DOHH2 (cell line): ENCODE data around the gene SCRN1.

Experiments
- H3F3A ChIP-seq: fragments of 200-600 bp; sonication (generic), shearing (Covaris generic); 2 replicates; pipeline ENCODE4 v1.6.0; 2016; ENCODE audit warnings: antibody characterized with exemption, mild to moderate bottlenecking; ENCODE audit not compliant: control insufficient read depth, insufficient read depth
- H3K27ac ChIP-seq: fragments of 200-600 bp; sonication (generic); 2 replicates; pipeline ENCODE4 v1.5.1; 2014; ENCODE audit warnings: low read depth, mild to moderate bottlenecking, low read length, moderate library complexity
- H3K27me3 ChIP-seq: fragments of 200-600 bp; sonication (generic); 2 replicates; pipeline ENCODE4 v1.6.1; 2014; ENCODE audit warnings: mild to moderate bottlenecking, low read length, mixed read lengths; ENCODE audit not compliant: control insufficient read depth
- H3K36me3 ChIP-seq: fragments of 200-600 bp; sonication (generic); 2 replicates; pipeline ENCODE4 v1.6.1; 2014; ENCODE audit warnings: mild to moderate bottlenecking, low read length, moderate library complexity, mixed read lengths; ENCODE audit not compliant: control insufficient read depth
- H3K4me1 ChIP-seq: fragments of 200-600 bp; sonication (generic); 2 replicates; pipeline ENCODE4 v1.6.1; 2014; ENCODE audit warnings: mild to moderate bottlenecking, low read length, mixed read lengths; ENCODE audit not compliant: control insufficient read depth
- H3K4me2 ChIP-seq: fragments of 200-600 bp; sonication (generic); 2 replicates; pipeline ENCODE4 v1.6.0; 2014; ENCODE audit warnings: mild to moderate bottlenecking, low read length, moderate library complexity
- H3K4me3 ChIP-seq: fragments of 200-600 bp; sonication (generic); 2 replicates; pipeline ENCODE4 v1.5.1; 2014; ENCODE audit warnings: mild to moderate bottlenecking, low read length, mixed read lengths
- H3K79me2 ChIP-seq: fragments of 200-600 bp; sonication (generic); 2 replicates; pipeline ENCODE4 v1.6.1; 2014; ENCODE audit warnings: mild to moderate bottlenecking, low read length, mixed read lengths; ENCODE audit not compliant: control insufficient read depth
- H3K9me2 ChIP-seq: fragments of 200-600 bp; sonication (generic); replicated peaks from 2 replicates; pipeline ENCODE4 v1.6.1; 2014; ENCODE audit warnings: mild to moderate bottlenecking, low read length, mixed read lengths; ENCODE audit not compliant: control insufficient read depth
- H3K9me3 ChIP-seq: fragments of 200-600 bp; sonication (generic); 2 replicates; pipeline ENCODE4 v1.6.1; 2014; ENCODE audit warnings: antibody characterized with exemption, low read length, mixed read lengths; ENCODE audit not compliant: control insufficient read depth, insufficient read depth
- H4K20me1 ChIP-seq: fragments of 200-600 bp; sonication (generic); 2 replicates; pipeline ENCODE4 v1.6.0; 2014; ENCODE audit warnings: low read depth, mild to moderate bottlenecking, antibody characterized with exemption, low read length, moderate library complexity; ENCODE audit not compliant: control insufficient read depth, insufficient read depth
- CTCF ChIP-seq: fragments of 200-600 bp; sonication (generic); IDR thresholded peaks from one replicate; pipeline ENCODE4 v1.5.1; 2014; ENCODE audit warnings: antibody characterized with exemption, mild to moderate bottlenecking, low read depth, low read length; ENCODE audit not compliant: poor library complexity, severe bottlenecking
- EZH2phosphoT487 ChIP-seq: fragments of 200-600 bp; sonication (generic); IDR thresholded peaks from 2 replicates; pipeline ENCODE4 v1.6.1; 2017; ENCODE audit warnings: borderline replicate concordance, mild to moderate bottlenecking, antibody characterized with exemption, low read length, moderate library complexity, mixed read lengths

SCRN1 gene

GRCh38 chr7:29989257-29989995 is at the start of gene SCRN1:
Gene SCRN1, minus strand, starts transcription at chr7:29989801. Its CDS starts 20,734 bp downstream, at chr7:29969067.
- Histone ChIP-seq H4K20me1 (no peaks in the 10 kb centered on the region), H3K27me3 (no peaks in the 10 kb centered on the region), H3K36me3 (no peaks in the 10 kb centered on the region), H3F3A (peaks cover 34% of the 10 kb centered on the region), H3K4me1 (peaks cover 47% of the 10 kb centered on the region), H3K79me2 (peaks cover 54% of the 10 kb centered on the region), H3K9me2 (no peaks in the 10 kb centered on the region), H3K4me2 (peak within 1 kb of the TSS; percentile 70), H3K4me3 (peak within 1 kb of the TSS; percentile 94), H3K9me3 (0 out of 2 replicates have a peak, but pooled peaks cover 3% of the 10 kb centered on the region), H3K27ac (peak within 1 kb of the TSS; percentile 71)
- TF ChIP-seq CTCF = no peak
- 0 out of 2 replicates have a peak, but pooled peaks have one; percentile 42 for TF ChIP-seq EZH2phosphoT487

- Histone ChIP-seq H3K27ac (no peak overlapping the region), H3F3A (no peaks in the 10 kb centered on the region), H4K20me1 (no peaks in the 10 kb centered on the region), H3K4me2 (no peak overlapping the region), H3K27me3 (no peaks in the 10 kb centered on the region), H3K9me3 (0 out of 2 replicates have a peak, but pooled peaks cover 3% of the 10 kb centered on the region), H3K4me1 (no peaks in the 10 kb centered on the region), H3K4me3 (no peak overlapping the region), H3K36me3 (no peaks in the 10 kb centered on the region), H3K9me2 (no peaks in the 10 kb centered on the region), H3K79me2 (peaks cover 20% of the 10 kb centered on the region)
- TF ChIP-seq EZH2phosphoT487 (no peak), CTCF (no peak)
Measured at GRCh38 chr7:30038196-30038980, 48.8 kb upstream of the SCRN1 start.

GRCh38 chr7:30036220-30036619 is 46.6 kb upstream of the SCRN1 start:
- no peak overlapping the region for H3K4me2 ChIP-seq
- no peaks in the 10 kb centered on the region for H4K20me1 ChIP-seq
- H3K27me3 ChIP-seq = no peaks in the 10 kb centered on the region
- no peaks in the 10 kb centered on the region for H3F3A ChIP-seq
- H3K27ac ChIP-seq = no peak overlapping the region
- H3K9me3 ChIP-seq = no peaks in the 10 kb centered on the region
- H3K9me2 ChIP-seq = no peaks in the 10 kb centered on the region
- no peaks in the 10 kb centered on the region for H3K36me3 ChIP-seq
- peaks cover 9% of the 10 kb centered on the region for H3K4me1 ChIP-seq
- no peak overlapping the region for H3K4me3 ChIP-seq
- H3K79me2 ChIP-seq = peaks cover 26% of the 10 kb centered on the region
- TF ChIP-seq CTCF = no peak
- no peak for TF ChIP-seq EZH2phosphoT487
